ENCODE data around the gene DIS3L2.
A peak's percentile ranks its signal among the peaks of the same experiment; 100 is the strongest.

The DIS3L2 gene

DNA sequence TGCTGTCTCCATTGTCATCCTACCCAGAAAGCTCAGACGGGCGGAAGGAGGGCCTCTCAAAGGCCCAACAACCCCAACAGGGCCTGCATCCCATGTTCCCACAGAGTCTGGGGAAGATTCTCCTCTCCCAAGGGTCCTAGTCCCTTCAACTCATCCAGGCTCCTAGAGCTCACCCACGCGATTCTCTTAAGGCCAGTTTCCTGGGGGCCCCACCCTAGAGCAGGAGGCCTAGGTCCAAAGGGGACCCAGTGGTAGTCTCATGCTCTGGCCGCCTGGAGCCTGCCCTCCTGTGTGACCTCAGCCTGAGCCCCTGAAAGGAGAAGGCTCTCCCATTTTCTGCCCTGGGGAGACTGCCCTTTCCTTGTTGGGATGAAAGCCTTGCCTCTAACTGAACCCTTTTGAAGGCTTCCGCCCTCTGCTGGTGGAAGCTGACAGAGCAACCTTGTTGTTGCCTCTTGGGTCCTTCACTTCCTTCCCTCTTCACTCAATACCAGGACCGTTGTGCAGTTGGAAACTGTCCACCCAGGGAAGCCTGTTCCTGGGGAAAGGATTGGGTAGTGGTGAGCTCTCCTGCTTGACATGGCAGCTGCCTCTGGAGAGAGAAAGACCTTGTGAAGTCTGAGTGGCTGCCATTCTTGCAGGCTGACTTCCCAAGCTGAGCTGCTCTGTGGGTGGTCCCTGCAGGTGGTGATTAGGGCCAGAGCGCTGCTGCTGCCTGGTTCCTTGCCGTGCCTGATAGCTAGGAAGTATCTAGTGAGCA, 331.1 kb downstream of the DIS3L2 start:
- DNase-seq (ENCODE audit: low read depth), result peak; percentile 71
- TF ChIP-seq, protein P1, sequence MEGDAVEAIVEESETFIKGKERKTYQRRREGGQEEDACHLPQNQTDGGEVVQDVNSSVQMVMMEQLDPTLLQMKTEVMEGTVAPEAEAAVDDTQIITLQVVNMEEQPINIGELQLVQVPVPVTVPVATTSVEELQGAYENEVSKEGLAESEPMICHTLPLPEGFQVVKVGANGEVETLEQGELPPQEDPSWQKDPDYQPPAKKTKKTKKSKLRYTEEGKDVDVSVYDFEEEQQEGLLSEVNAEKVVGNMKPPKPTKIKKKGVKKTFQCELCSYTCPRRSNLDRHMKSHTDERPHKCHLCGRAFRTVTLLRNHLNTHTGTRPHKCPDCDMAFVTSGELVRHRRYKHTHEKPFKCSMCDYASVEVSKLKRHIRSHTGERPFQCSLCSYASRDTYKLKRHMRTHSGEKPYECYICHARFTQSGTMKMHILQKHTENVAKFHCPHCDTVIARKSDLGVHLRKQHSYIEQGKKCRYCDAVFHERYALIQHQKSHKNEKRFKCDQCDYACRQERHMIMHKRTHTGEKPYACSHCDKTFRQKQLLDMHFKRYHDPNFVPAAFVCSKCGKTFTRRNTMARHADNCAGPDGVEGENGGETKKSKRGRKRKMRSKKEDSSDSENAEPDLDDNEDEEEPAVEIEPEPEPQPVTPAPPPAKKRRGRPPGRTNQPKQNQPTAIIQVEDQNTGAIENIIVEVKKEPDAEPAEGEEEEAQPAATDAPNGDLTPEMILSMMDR (IDR thresholded peaks at IDR 0.05; ENCODE audit: low read length, missing control alignments), result peak; percentile 89
- no peak overlapping the region for H3K4me3 ChIP-seq (replicated peaks; ENCODE audit: low read depth, low read length)

DNA sequence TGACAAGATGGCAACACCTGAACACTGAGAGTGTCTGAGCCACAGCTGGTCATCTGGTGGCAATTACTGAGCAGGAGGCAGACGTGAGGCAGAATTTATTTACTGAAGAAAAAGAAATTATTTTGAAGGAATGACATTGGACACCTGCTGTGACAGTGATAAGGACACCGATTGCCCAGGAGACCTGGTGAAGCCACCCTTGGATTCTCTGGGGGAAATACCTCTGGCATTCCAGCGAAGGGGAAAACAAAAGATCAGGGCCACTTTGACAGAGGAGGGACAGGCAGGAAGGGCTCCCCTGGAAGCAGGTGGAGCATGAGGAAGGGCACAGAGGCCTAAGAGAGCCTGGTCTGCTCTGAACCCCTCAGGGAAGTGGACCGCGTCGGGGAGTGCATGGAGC, 331.7 kb downstream of the DIS3L2 start:
- no peak overlapping the region for H3K4me3 ChIP-seq (replicated peaks; ENCODE audit: low read depth, low read length)
- TF ChIP-seq, protein P1 (IDR thresholded peaks at IDR 0.05; ENCODE audit: low read length, missing control alignments), result no peak
- no peak for DNase-seq (ENCODE audit: low read depth)

DNA sequence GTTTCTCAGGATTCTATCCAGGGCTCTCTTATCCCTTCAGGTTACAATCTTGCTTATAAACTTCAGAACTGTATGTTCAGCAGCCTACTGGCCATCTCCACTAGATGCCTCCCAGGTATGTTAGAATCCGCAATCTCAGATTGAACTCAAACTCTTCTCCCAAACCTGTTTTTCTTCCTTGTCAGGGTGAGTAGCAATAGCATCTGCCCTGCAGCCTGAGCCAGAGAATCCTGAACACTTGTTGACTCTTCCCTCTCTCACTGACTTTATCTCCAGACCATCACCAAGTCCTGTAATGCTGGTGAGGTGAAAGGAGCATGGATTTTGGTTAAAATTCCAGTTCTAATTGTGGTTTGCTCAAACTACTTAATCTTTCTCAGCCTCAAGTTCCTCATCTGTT, 334.5 kb downstream of the DIS3L2 start:
- TF ChIP-seq, protein P1 (IDR thresholded peaks at IDR 0.05; ENCODE audit: low read length, missing control alignments), result no peak
- H3K4me3 ChIP-seq (replicated peaks; ENCODE audit: low read depth, low read length), result no peak overlapping the region
- no peak for DNase-seq (ENCODE audit: low read depth)

DNA sequence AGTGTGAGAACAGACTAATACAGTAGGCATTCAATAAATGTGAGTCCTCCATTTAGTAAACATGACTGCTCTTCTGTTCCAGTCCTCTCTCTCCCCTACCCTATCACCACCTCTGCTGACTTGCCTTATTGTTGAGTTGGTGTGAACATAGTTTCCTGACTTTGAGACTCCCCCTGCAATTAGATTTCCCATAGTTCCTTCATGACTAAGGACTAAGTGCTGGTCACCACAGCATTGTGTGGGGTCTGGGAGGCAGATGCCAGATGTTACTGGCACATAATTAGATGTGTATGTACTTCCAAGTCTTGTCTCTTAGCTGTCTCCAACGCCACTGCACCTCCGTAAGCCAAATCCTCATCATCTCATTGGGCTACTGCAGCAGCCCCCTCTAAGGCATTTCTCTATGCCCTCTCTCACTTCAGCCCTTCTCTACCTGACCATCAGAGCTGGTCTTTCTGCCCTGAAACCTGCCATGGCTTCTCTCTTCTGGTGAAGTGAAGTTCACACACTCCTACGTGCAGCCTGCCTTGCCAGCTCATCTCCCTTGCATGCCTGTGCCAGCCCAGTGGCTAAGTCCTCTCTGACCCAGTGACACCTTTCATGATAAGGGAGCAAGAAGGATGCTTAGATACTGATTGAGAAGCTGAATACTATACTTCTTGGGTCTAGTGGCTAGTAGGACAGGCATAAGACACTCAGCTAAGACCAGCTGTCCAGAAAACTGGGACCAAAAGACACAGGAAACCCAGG, 335.4 kb downstream of the DIS3L2 start:
- TF ChIP-seq, protein P1 (IDR thresholded peaks at IDR 0.05; ENCODE audit: low read length, missing control alignments), result no peak
- no peak for DNase-seq (ENCODE audit: low read depth)
- no peak overlapping the region for H3K4me3 ChIP-seq (replicated peaks; ENCODE audit: low read depth, low read length)

DNA sequence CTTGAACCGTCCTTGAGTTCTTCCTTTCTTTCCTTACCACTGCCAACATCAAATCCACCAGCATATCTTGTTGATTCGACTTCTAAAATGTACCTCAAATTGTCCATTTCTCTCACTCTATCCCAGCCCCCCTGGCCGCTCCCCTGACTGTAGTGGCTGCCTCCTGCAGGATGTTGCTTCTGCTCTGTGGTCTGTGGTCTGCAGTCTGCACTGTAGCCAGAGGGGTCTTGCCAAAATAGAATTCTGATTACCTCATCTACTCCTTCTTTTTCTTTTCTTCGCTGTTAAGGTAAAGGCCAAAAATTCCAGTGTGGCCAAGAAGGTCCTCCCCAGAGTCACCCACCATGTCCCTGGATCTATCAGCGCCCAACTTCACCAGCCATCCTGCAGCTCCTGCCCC, 337.6 kb downstream of the DIS3L2 start:
- DNase-seq (ENCODE audit: low read depth), result no peak
- H3K4me3 ChIP-seq (replicated peaks; ENCODE audit: low read depth, low read length), result no peak overlapping the region
- TF ChIP-seq, protein P1 (IDR thresholded peaks at IDR 0.05; ENCODE audit: low read length, missing control alignments), result no peak

DNA sequence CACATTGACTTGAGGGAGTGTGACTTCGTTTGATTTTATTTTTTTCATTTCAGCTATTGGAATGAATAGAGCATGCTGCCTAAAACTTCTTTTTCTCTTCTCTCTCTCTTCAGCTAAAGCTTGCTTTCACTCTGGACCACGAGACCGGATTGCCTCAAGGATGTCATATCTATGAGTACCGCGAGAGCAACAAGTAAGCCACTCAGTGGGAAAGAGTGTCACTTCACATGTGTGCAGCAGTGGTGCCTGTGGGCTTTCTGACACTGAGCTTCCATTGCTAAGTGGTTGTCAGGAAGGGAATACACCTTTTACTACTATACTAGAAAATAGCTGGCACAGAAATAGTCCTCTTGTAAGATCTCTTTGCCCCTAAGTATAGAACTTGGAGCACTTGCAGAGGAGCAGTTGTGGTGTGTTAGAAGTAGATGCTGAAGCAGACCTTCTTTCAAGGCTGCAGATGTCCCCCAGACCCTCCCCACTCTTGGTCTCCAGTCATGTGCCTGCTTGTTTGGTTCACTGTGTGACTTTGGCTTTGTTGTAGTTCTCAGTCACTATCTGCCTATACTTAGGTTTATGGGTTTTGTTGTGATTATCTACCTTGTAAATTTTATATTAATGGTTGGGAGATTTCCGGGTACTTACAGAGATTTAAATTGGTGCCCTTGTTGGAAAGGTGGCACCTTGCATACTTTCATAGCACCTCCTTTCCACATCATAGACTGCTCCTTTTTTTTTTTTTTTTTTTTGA, 338.6 kb downstream of the DIS3L2 start:
- no peak for DNase-seq (ENCODE audit: low read depth)
- no peak overlapping the region for H3K4me3 ChIP-seq (replicated peaks; ENCODE audit: low read depth, low read length)
- TF ChIP-seq, protein P1 (IDR thresholded peaks at IDR 0.05; ENCODE audit: low read length, missing control alignments), result no peak
